DMS53 (cell line): ENCODE results near the gene IMPACT.
A peak's percentile ranks its signal among the peaks of the same experiment; 100 is the strongest.

Experiments used
- DNase-seq: peaks from one replicate; lab custom pipeline; 2025; lab: John Stamatoyannopoulos, UW

The IMPACT gene

GRCh38 chr18:24421831-24422230 is 4.6 kb upstream of the IMPACT start:
- DNase-seq = no peak

- no peak for DNase-seq
Measured at GRCh38 chr18:24426073-24426397, 435 bp upstream of the IMPACT start.

GRCh38 chr18:24427484-24427883 is 1.0 kb downstream of the IMPACT start:
- peak; percentile 56 for DNase-seq

GRCh38 chr18:24428709-24429108 is 2.2 kb downstream of the IMPACT start:
- DNase-seq = no peak

GRCh38 chr18:24429188-24429587 is 2.7 kb downstream of the IMPACT start:
- no peak for DNase-seq

- no peak for DNase-seq
Measured at GRCh38 chr18:24432618-24433017, 6.1 kb downstream of the IMPACT start.

- no peak for DNase-seq
Measured at GRCh38 chr18:24436939-24437338, 10.5 kb downstream of the IMPACT start.

GRCh38 chr18:24443870-24444269 is 17.4 kb downstream of the IMPACT start:
- DNase-seq = no peak

GRCh38 chr18:24446453-24446852 is 20.0 kb downstream of the IMPACT start:
- no peak for DNase-seq

GRCh38 chr18:24446953-24447538 is 20.6 kb downstream of the IMPACT start:
- peak; percentile 4 for DNase-seq

- no peak for DNase-seq
Measured at GRCh38 chr18:24447961-24448360, 21.5 kb downstream of the IMPACT start.

GRCh38 chr18:24456549-24456948 is 30.1 kb downstream of the IMPACT start:
- no peak for DNase-seq

- no peak for DNase-seq
Measured at GRCh38 chr18:24459772-24460171, 33.3 kb downstream of the IMPACT start.

GRCh38 chr18:24460388-24460787 is 33.9 kb downstream of the IMPACT start, which contains the start of gene HRH4:
Gene HRH4 (plus strand): TSS chr18:24460637. CDS start chr18:24460729, 92 bp downstream.
- DNase-seq = no peak

- DNase-seq = no peak
Measured at GRCh38 chr18:24461996-24462395, 35.5 kb downstream of the IMPACT start.

- DNase-seq = no peak
Measured at GRCh38 chr18:24462838-24463775, 36.6 kb downstream of the IMPACT start.

GRCh38 chr18:24465486-24465885 is 39.0 kb downstream of the IMPACT start:
- DNase-seq = no peak

GRCh38 chr18:24466771-24467170 is 40.3 kb downstream of the IMPACT start:
- no peak for DNase-seq

GRCh38 chr18:24470022-24470618 is 43.6 kb downstream of the IMPACT start:
- DNase-seq = no peak

- no peak for DNase-seq
Measured at GRCh38 chr18:24470805-24471204, 44.3 kb downstream of the IMPACT start.

GRCh38 chr18:24472591-24472990 is 46.1 kb downstream of the IMPACT start:
- no peak for DNase-seq

- DNase-seq = no peak
Measured at GRCh38 chr18:24474406-24474805, 47.9 kb downstream of the IMPACT start.
